ENCODE measurements around the gene SLC9A4.
A peak's percentile ranks its signal among the peaks of the same experiment; 100 is the strongest.

SLC9A4 gene

DNA sequence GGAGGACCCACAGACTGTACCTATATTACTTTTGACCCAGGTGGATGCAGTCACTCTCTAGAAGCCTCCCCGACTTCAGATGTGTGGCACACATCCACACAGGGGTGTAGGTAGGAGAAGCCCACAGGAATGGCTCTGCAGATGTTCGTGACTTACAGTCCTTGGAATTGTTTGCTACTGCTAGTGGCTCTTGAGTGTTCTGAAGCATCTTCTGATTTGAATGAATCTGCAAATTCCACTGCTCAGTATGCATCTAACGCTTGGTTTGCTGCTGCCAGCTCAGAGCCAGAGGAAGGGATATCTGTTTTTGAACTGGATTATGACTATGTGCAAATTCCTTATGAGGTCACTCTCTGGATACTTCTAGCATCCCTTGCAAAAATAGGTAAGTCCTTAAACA, 605 bp downstream of the SLC9A4 start:
- Histone ChIP-seq H3K27me3 (replicated peaks; ENCODE audit: control insufficient read depth, insufficient read depth, low read length) (no peaks in the 10 kb centered on the region), H3K36me3 (ENCODE audit: control insufficient read depth, insufficient read depth, low read length) (no peaks in the 10 kb centered on the region), H3K4me3 (replicated peaks; ENCODE audit: low read depth, low read length) (no peak overlapping the region)
- DNase-seq (ENCODE audit: extremely low read depth, insufficient read length), result no peak
- TF ChIP-seq, protein P1, sequence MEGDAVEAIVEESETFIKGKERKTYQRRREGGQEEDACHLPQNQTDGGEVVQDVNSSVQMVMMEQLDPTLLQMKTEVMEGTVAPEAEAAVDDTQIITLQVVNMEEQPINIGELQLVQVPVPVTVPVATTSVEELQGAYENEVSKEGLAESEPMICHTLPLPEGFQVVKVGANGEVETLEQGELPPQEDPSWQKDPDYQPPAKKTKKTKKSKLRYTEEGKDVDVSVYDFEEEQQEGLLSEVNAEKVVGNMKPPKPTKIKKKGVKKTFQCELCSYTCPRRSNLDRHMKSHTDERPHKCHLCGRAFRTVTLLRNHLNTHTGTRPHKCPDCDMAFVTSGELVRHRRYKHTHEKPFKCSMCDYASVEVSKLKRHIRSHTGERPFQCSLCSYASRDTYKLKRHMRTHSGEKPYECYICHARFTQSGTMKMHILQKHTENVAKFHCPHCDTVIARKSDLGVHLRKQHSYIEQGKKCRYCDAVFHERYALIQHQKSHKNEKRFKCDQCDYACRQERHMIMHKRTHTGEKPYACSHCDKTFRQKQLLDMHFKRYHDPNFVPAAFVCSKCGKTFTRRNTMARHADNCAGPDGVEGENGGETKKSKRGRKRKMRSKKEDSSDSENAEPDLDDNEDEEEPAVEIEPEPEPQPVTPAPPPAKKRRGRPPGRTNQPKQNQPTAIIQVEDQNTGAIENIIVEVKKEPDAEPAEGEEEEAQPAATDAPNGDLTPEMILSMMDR (IDR thresholded peaks at IDR 0.05; ENCODE audit: insufficient read depth, low read length, poor library complexity, severe bottlenecking), result no peak

DNA sequence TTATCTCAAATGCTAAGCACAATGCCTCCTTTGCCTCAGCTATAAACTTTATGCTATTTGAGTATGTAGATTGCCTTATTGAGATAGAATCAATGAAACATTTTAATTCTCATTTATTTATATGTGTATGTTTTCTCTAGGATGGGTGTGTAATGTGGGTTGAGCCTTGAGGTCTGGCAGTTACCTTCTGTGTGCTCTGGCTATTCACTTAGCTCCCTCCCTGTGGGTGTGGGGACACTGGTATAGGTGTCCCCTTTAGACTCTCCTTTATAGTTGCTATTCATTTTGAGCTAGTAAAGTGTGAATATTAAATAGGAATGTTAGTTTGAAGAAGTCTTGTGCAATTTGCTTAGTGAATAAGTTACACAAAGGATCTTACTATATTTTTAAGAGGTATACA, 1.8 kb downstream of the SLC9A4 start:
- Histone ChIP-seq H3K36me3 (ENCODE audit: control insufficient read depth, insufficient read depth, low read length) (no peaks in the 10 kb centered on the region), H3K4me3 (replicated peaks; ENCODE audit: low read depth, low read length) (no peak overlapping the region), H3K27me3 (replicated peaks; ENCODE audit: control insufficient read depth, insufficient read depth, low read length) (no peaks in the 10 kb centered on the region)
- TF ChIP-seq, protein P1 (IDR thresholded peaks at IDR 0.05; ENCODE audit: insufficient read depth, low read length, poor library complexity, severe bottlenecking), result no peak
- DNase-seq (ENCODE audit: extremely low read depth, insufficient read length), result no peak

DNA sequence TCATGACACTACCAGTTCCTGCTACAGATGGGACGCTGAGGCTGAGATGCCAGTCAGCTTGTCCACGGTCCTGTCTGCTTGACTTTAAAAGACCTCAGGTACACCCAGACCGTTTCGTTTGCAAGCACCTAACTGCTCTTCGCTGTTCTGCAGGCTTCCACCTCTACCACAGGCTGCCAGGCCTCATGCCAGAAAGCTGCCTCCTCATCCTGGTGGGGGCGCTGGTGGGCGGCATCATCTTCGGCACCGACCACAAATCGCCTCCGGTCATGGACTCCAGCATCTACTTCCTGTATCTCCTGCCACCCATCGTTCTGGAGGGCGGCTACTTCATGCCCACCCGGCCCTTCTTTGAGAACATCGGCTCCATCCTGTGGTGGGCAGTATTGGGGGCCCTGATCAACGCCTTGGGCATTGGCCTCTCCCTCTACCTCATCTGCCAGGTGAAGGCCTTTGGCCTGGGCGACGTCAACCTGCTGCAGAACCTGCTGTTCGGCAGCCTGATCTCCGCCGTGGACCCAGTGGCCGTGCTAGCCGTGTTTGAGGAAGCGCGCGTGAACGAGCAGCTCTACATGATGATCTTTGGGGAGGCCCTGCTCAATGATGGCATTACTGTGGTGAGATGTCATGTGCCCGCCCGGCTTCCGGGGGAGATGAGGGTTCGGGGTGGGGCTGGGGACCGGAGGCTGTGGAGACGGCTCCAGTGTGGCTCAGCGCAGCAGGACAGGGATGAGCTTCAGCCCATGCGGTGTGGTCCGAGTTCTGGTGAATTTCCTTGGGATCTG, 5.9 kb downstream of the SLC9A4 start:
- H3K27me3 ChIP-seq (replicated peaks; ENCODE audit: control insufficient read depth, insufficient read depth, low read length), result no peaks in the 10 kb centered on the region
- H3K4me3 ChIP-seq (replicated peaks; ENCODE audit: low read depth, low read length), result no peak overlapping the region
- TF ChIP-seq, protein P1 (IDR thresholded peaks at IDR 0.05; ENCODE audit: insufficient read depth, low read length, poor library complexity, severe bottlenecking), result peak; percentile 11
- H3K36me3 ChIP-seq (ENCODE audit: control insufficient read depth, insufficient read depth, low read length), result no peaks in the 10 kb centered on the region
- no peak for DNase-seq (ENCODE audit: extremely low read depth, insufficient read length)

DNA sequence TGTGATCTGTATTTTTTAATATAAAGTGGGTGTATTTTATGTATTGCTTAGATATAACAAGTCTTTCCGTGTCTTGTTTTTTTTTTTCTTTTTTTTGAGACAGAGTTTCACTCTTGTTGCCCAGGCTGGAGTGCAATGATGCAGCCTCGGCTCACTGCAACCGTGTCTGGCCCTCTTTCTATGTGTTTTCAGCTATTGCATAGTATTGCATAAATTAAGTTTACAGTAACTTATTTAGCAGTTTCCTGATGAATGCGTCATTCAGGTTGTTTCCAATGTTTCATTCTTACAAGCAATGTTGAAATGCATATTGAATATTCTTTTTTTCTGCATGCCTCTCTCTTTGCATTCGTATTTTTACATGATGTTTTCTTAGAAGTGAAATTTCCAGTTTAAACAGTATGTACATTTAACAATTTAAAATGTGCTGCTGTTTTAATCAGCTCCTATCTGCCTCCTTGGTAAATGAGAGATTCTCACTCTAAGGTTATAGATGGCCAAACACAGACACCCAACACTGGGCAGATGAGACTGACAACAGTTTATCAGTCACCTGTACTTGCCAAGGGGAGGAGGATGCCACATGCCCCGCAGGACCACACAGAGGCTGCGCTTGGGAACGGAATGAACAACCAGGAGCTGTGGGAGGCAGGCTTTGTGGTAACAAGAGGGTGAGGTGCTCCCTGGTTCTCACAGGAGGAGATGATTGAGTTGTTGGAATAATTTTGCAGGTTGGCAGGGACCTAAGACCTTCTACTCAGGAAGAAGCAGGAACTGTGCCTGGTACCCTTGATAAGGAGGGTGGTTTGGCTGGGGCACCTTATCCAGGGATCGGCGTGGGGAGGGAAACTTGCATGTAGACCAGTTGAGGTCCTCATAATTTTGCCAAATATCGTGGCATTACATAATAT, 7.5 kb downstream of the SLC9A4 start:
- Histone ChIP-seq H3K4me3 (replicated peaks; ENCODE audit: low read depth, low read length) (no peak overlapping the region), H3K27me3 (replicated peaks; ENCODE audit: control insufficient read depth, insufficient read depth, low read length) (no peaks in the 10 kb centered on the region), H3K36me3 (ENCODE audit: control insufficient read depth, insufficient read depth, low read length) (no peaks in the 10 kb centered on the region)
- DNase-seq (ENCODE audit: extremely low read depth, insufficient read length), result no peak
- TF ChIP-seq, protein P1 (IDR thresholded peaks at IDR 0.05; ENCODE audit: insufficient read depth, low read length, poor library complexity, severe bottlenecking), result no peak

DNA sequence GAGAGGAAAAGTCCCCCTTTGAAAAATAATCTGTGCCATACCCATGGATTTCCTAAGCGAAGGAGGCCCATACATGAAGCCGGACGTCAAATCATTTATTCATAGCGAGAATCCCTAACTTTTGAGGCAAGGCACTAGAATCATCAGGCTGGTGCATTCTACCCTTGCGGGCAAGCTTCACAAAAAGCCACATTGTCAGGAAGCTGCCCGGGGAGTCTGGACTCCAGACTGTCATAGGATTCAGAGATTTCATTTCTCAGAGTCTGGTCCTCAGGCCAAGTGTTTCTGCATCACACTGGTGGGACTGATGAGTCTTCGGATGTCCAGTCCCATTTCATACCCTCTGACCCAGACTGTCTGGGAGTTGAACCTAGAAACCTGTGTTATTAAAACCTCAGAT, 8.9 kb downstream of the SLC9A4 start:
- H3K36me3 ChIP-seq (ENCODE audit: control insufficient read depth, insufficient read depth, low read length), result no peaks in the 10 kb centered on the region
- H3K4me3 ChIP-seq (replicated peaks; ENCODE audit: low read depth, low read length), result no peak overlapping the region
- TF ChIP-seq, protein P1 (IDR thresholded peaks at IDR 0.05; ENCODE audit: insufficient read depth, low read length, poor library complexity, severe bottlenecking), result no peak
- DNase-seq (ENCODE audit: extremely low read depth, insufficient read length), result no peak
- H3K27me3 ChIP-seq (replicated peaks; ENCODE audit: control insufficient read depth, insufficient read depth, low read length), result no peaks in the 10 kb centered on the region; the same call in 1 of the 2 replicates

All from GM06990 (cell line).